IMR-90 (cell line): ENCODE measurements around the gene SLC25A34. TPM values are rescaled to one million over a fixed set of nuclear protein-coding genes. Genes with fewer than 3 reads are reported as not detected.

Source experiments
- ATAC-seq: fragments of 200-7000 bp; cut with Tn5 transposase; 2 replicates; pipeline ENCODE4 v1.9.1; 2020; ENCODE audit warnings: low read depth, mild to moderate bottlenecking, moderate library complexity
- BruUV-seq: library from RNA; stranded (reverse); fragments of 400-500 nt; replicated peaks from 2 replicates; lab custom pipeline; 2021; lab: Mats Ljungman, UMichigan
- CTCF ChIA-PET: fragments of 300-600 bp; formaldehyde crosslinking; extraction: SDS; loops from one replicate; lab custom pipeline; 2021; ENCODE audit warnings: antibody characterized with exemption; lab: Yijun Ruan, JAX
- POLR2A ChIA-PET: fragments of 300-600 bp; sonication (Branson Sonifier 250); formaldehyde crosslinking; loops from one replicate; lab custom pipeline; 2022; ENCODE audit warnings: antibody characterized with exemption; ENCODE audit not compliant: unreplicated experiment; lab: Charles Lee
- DNase-seq: peaks from one replicate; pipeline ENCODE4 v3.0.0; 2013
- H2AFZ ChIP-seq: replicated peaks from 2 replicates; pipeline ENCODE3; 2013; ENCODE audit warnings: low read length, mild to moderate bottlenecking; ENCODE audit not compliant: poor library complexity
- H2AK5ac ChIP-seq: 2 replicates; pipeline ENCODE4 v1.6.1; 2013; ENCODE audit warnings: low read depth, low read length, inconsistent platforms
- H2AK9ac ChIP-seq: replicated peaks from 2 replicates; pipeline ENCODE3; 2013; ENCODE audit warnings: mild to moderate bottlenecking, low read depth, low read length, moderate library complexity; ENCODE audit not compliant: poor library complexity
- H2BK120ac ChIP-seq: 2 replicates; pipeline ENCODE4 v1.6.1; 2013; ENCODE audit warnings: low read depth, low read length, inconsistent platforms
- H2BK15ac ChIP-seq: 3 replicates; pipeline ENCODE4 v1.6.1; 2013; ENCODE audit warnings: low read depth, low read length, inconsistent platforms
- H2BK20ac ChIP-seq: 2 replicates; pipeline ENCODE4 v1.6.1; 2013; ENCODE audit warnings: low read depth, mild to moderate bottlenecking, inconsistent platforms, low read length, moderate library complexity
- H2BK5ac ChIP-seq: 2 replicates; pipeline ENCODE4 v1.6.1; 2013; ENCODE audit warnings: mild to moderate bottlenecking, low read depth, low read length, inconsistent platforms; ENCODE audit not compliant: poor library complexity, severe bottlenecking
- H3K14ac ChIP-seq: replicated peaks from 2 replicates; pipeline ENCODE4 v1.6.1; 2013; ENCODE audit warnings: low read depth, low read length, inconsistent platforms
- H3K18ac ChIP-seq: 2 replicates; pipeline ENCODE4 v1.6.1; 2013; ENCODE audit warnings: low read depth, low read length, control low read depth
- H3K23ac ChIP-seq: 2 replicates; pipeline ENCODE4 v1.6.1; 2013; ENCODE audit warnings: low read depth, low read length, inconsistent platforms
- H3K27ac ChIP-seq: 2 replicates; pipeline ENCODE4 v1.5.1; 2013; ENCODE audit warnings: mild to moderate bottlenecking, control low read depth, low read length; ENCODE audit not compliant: insufficient read depth
- H3K27me3 ChIP-seq: 2 replicates; pipeline ENCODE4 v1.6.1; 2013; ENCODE audit warnings: low read length; ENCODE audit not compliant: control insufficient read depth, insufficient read depth
- H3K36me3 ChIP-seq: 2 replicates; pipeline ENCODE4 v1.6.1; 2013; ENCODE audit warnings: low read length, mixed read lengths; ENCODE audit not compliant: control insufficient read depth, insufficient read depth
- H3K4ac ChIP-seq: 2 replicates; pipeline ENCODE4 v1.6.1; 2013; ENCODE audit warnings: low read depth, low read length, inconsistent platforms
- H3K4me1 ChIP-seq: 2 replicates; pipeline ENCODE4 v1.6.1; 2013; ENCODE audit warnings: low read length, mixed read lengths; ENCODE audit not compliant: control insufficient read depth, insufficient read depth
- H3K4me2 ChIP-seq: 2 replicates; pipeline ENCODE4 v1.6.1; 2013; ENCODE audit warnings: low read depth, mild to moderate bottlenecking, control low read depth, low read length, moderate library complexity
- H3K4me3 ChIP-seq: 2 replicates; pipeline ENCODE4 v1.5.1; 2013; ENCODE audit warnings: low read depth, mild to moderate bottlenecking, control low read depth, low read length, moderate library complexity; ENCODE audit not compliant: insufficient read depth
- H3K56ac ChIP-seq: 2 replicates; pipeline ENCODE4 v1.6.1; 2013; ENCODE audit warnings: low read length, inconsistent platforms; ENCODE audit not compliant: insufficient read depth; ENCODE audit errors: extremely low read depth
- H3K79me1 ChIP-seq, 2 experiments: 2 replicates each; pipeline ENCODE4 v1.6.1; 2013; ENCODE audit warnings: low read length in 2 of 2, inconsistent platforms in 1 of 2, low read depth in 1 of 2
- H3K9ac ChIP-seq: 2 replicates; pipeline ENCODE4 v1.6.1; 2013; ENCODE audit warnings: low read depth, low read length, control low read depth
- H3K9me1 ChIP-seq: 2 replicates; pipeline ENCODE4 v1.6.1; 2013; ENCODE audit warnings: low read length, inconsistent platforms; ENCODE audit not compliant: insufficient read depth
- H3K9me3 ChIP-seq: 2 replicates; pipeline ENCODE4 v1.6.1; 2013; ENCODE audit warnings: low read length; ENCODE audit not compliant: control insufficient read depth, insufficient read depth
- H4K20me1 ChIP-seq: 2 replicates; pipeline ENCODE4 v1.6.1; 2013; ENCODE audit warnings: low read length, inconsistent platforms; ENCODE audit not compliant: insufficient read depth
- H4K5ac ChIP-seq: 2 replicates; pipeline ENCODE4 v1.6.1; 2013; ENCODE audit warnings: mild to moderate bottlenecking, low read depth, low read length, control low read depth
- H4K8ac ChIP-seq, 2 experiments: 2 replicates each; pipeline ENCODE4 v1.6.1; 2013; ENCODE audit warnings: low read depth in 2 of 2, low read length in 2 of 2, control low read depth in 1 of 2, inconsistent platforms in 1 of 2
- H4K91ac ChIP-seq: 2 replicates; pipeline ENCODE4 v1.6.1; 2013; ENCODE audit warnings: low read depth, low read length, inconsistent platforms; ENCODE audit not compliant: insufficient read depth
- BHLHE40 ChIP-seq: fragments of 150-350 bp; IDR thresholded peaks from 2 replicates; pipeline ENCODE4 v1.6.1; 2016; ENCODE audit warnings: mild to moderate bottlenecking, low read depth, low read length
- CEBPB ChIP-seq: IDR thresholded peaks from 2 replicates; pipeline ENCODE4 v1.6.1; 2012; ENCODE audit warnings: low read depth, low read length, improper control_type of control experiment
- CHD1 ChIP-seq: IDR thresholded peaks from 2 replicates; pipeline ENCODE4 v1.6.1; 2012; ENCODE audit warnings: low read depth, low read length, improper control_type of control experiment
- FOS ChIP-seq: fragments of 150-350 bp; IDR thresholded peaks from 2 replicates; pipeline ENCODE4 v1.6.1; 2016; ENCODE audit warnings: low read depth, low read length
- MAFK ChIP-seq: IDR thresholded peaks from 2 replicates; pipeline ENCODE4 v1.6.1; 2012; ENCODE audit warnings: low read depth, low read length, improper control_type of control experiment
- MXI1 ChIP-seq: IDR thresholded peaks from 2 replicates; pipeline ENCODE4 v1.6.1; 2012; ENCODE audit warnings: low read depth, mild to moderate bottlenecking, low read length, moderate library complexity, borderline replicate concordance
- NFE2L2 ChIP-seq: fragments of 150-350 bp; IDR thresholded peaks from 2 replicates; pipeline ENCODE4 v1.6.1; 2016; ENCODE audit warnings: low read depth, mild to moderate bottlenecking, low read length
- RAD21 ChIP-seq: IDR thresholded peaks from 2 replicates; pipeline ENCODE4 v1.6.1; 2012; ENCODE audit warnings: low read length, improper control_type of control experiment
- RCOR1 ChIP-seq: IDR thresholded peaks from 2 replicates; pipeline ENCODE4 v1.6.1; 2012; ENCODE audit warnings: mild to moderate bottlenecking, low read length, improper control_type of control experiment; ENCODE audit not compliant: insufficient replicate concordance
- RFX5 ChIP-seq: IDR thresholded peaks from 2 replicates; pipeline ENCODE4 v1.8.0; 2012; ENCODE audit warnings: low read depth, mild to moderate bottlenecking, low read length, moderate library complexity
- WGBS, 2 experiments: methylation state at CpG; one replicate each; pipeline versions ENCODE4 v1.1.5 to v1.1.7; 2013; ENCODE audit warnings: missing lambda C conversion rate in 2 of 2; ENCODE audit not compliant: insufficient read length in 1 of 2; ENCODE audit errors: extremely low coverage in 2 of 2; 5-methylcytosine and 5-hydroxymethylcytosine counted together
- dilution Hi-C: fragments of 300-500 bp; cut with HindIII; formaldehyde crosslinking; loops from one replicate; pipeline ENCODE4 v1.14.3; 2018; ENCODE audit warnings: low sequenced_read_pairs; ENCODE audit not compliant: unreplicated experiment
- in situ Hi-C: fragments of 300-500 bp; cut with MboI; formaldehyde crosslinking; loops from 3 replicates; pipeline ENCODE4 v1.14.3; 2019; ENCODE audit warnings: low sequenced_read_pairs, inconsistent platforms, mixed read lengths
- intact Hi-C: fragments of 100-400 bp; cut with micrococcal nuclease; formaldehyde crosslinking; loops from 2 replicates; pipeline ENCODE4 v1.10.0; 2022
- polyA plus RNA-seq, 3 experiments: library from polyadenylated mRNA; depleted of rRNA; stranded (reverse); fragments of >200 nt; gene quantifications; 2 replicates each; pipeline ENCODE4 v1.2.3, GENCODE V29; 2012; ENCODE audit warnings: low replicate concordance in 1 of 3
- total RNA-seq: library from RNA; depleted of rRNA; stranded (reverse); fragments of >200 nt; gene quantifications from 2 replicates; pipeline ENCODE4 v1.2.3, GENCODE V29; 2012
- TF ChIP-seq, protein P1 (sequence below): fragments of 150-350 bp; IDR thresholded peaks from 2 replicates; pipeline ENCODE4 v1.6.1; 2016; ENCODE audit warnings: low read depth, mild to moderate bottlenecking, low read length, moderate library complexity, borderline replicate concordance

The SLC25A34 gene
- total and polyA plus RNA-seq, 2 of the 4 experiments (the other 2 are of a cell fraction): under 0.01 to 0.72 TPM

- Histone ChIP-seq H3K79me1 (no peaks in the 10 kb centered on the region), H4K8ac (no peak overlapping the region), H2BK5ac (no peak overlapping the region), H4K20me1 (no peaks in the 10 kb centered on the region; the same call in 1 of the 2 replicates), H3K27ac (no peak overlapping the region), H3K27me3 (no peaks in the 10 kb centered on the region), H3K36me3 (peaks cover 19% of the 10 kb centered on the region), H3K4me1 (no peaks in the 10 kb centered on the region), H3K4ac (no peak overlapping the region), H3K9ac (no peak overlapping the region), H4K5ac (no peak overlapping the region), H2AK5ac (no peak overlapping the region), H3K23ac (no peak overlapping the region), H2AFZ (no peak overlapping the region), H2BK15ac (no peak overlapping the region), H3K9me1 (no peaks in the 10 kb centered on the region), H3K9me3 (no peaks in the 10 kb centered on the region), H4K91ac (no peak overlapping the region), H2BK20ac (no peak overlapping the region), H3K4me3 (no peak overlapping the region), H3K18ac (no peak overlapping the region), H2BK120ac (no peak overlapping the region), H3K56ac (no peak overlapping the region), H3K14ac (no peak overlapping the region), H3K4me2 (no peak overlapping the region), H2AK9ac (peak overlapping the region; percentile 85)
- CTCF ChIA-PET: no interaction called here
- DNase-seq: no peak
- BruUV-seq: no TSS peak
- POLR2A ChIA-PET: no interaction called here
- 72% methylated on average over 8 of the region's 15 CpGs; no CpG with 5 or more reads in 1 of the 2 experiments for WGBS, 2 experiments
- intact Hi-C loops (no loop called here), in situ Hi-C loops (no loop called here), dilution Hi-C loops (no loop called here)
- no peak for ATAC-seq
- TF ChIP-seq, protein P1, sequence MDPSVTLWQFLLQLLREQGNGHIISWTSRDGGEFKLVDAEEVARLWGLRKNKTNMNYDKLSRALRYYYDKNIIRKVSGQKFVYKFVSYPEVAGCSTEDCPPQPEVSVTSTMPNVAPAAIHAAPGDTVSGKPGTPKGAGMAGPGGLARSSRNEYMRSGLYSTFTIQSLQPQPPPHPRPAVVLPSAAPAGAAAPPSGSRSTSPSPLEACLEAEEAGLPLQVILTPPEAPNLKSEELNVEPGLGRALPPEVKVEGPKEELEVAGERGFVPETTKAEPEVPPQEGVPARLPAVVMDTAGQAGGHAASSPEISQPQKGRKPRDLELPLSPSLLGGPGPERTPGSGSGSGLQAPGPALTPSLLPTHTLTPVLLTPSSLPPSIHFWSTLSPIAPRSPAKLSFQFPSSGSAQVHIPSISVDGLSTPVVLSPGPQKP: no peak
- TF ChIP-seq MXI1 (no peak), FOS (no peak), CEBPB (no peak), RFX5 (no peak), BHLHE40 (no peak), NFE2L2 (no peak), RCOR1 (no peak), RAD21 (no peak), CHD1 (no peak), MAFK (no peak)
These were observed 2.5 kb downstream of the SLC25A34 start for GRCh38 chr1:15738416-15739113.
